ENCODE measurements around the gene MXRA8.

Gene MXRA8

GRCh38 chr1:1361233-1361981 is 3.1 kb upstream of the MXRA8 start:
- Histone ChIP-seq H3K4me3 (ENCODE audit: low read length) (no peak overlapping the region), H3K27me3 (ENCODE audit: insufficient read depth, low read length) (no peaks in the 10 kb centered on the region), H3K27ac (ENCODE audit: low read length) (no peak overlapping the region), H3K9me3 (ENCODE audit: insufficient read depth, low read depth, low read length) (peaks cover 8% of the 10 kb centered on the region), H3K36me3 (ENCODE audit: insufficient read depth, low read depth, low read length) (no peaks in the 10 kb centered on the region), H3K9ac (ENCODE audit: low read depth, low read length) (no peak overlapping the region), H3K4me1 (ENCODE audit: insufficient read depth, low read length) (peaks cover 16% of the 10 kb centered on the region)

GRCh38 chr1:1360506-1361169 is 2.3 kb upstream of the MXRA8 start:
- no peak overlapping the region for H3K27ac ChIP-seq (ENCODE audit: low read length)

GRCh38 chr1:1359664-1360468 is 1.5 kb upstream of the MXRA8 start:
- H3K9ac ChIP-seq (ENCODE audit: low read depth, low read length) = no peak overlapping the region
- no peak overlapping the region for H3K27ac ChIP-seq (ENCODE audit: low read length)
- H3K36me3 ChIP-seq (ENCODE audit: insufficient read depth, low read depth, low read length) = no peaks in the 10 kb centered on the region
- peaks cover 16% of the 10 kb centered on the region for H3K4me1 ChIP-seq (ENCODE audit: insufficient read depth, low read length)
- H3K27me3 ChIP-seq (ENCODE audit: insufficient read depth, low read length) = peaks cover 2% of the 10 kb centered on the region
- no peak overlapping the region for H3K4me3 ChIP-seq (ENCODE audit: low read length)
- H3K9me3 ChIP-seq (ENCODE audit: insufficient read depth, low read depth, low read length) = no peaks in the 10 kb centered on the region

More at GRCh38 chr1:1360506-1361169, 2.3 kb upstream of the MXRA8 start:
- Histone ChIP-seq H3K27me3 (ENCODE audit: insufficient read depth, low read length) (no peaks in the 10 kb centered on the region), H3K36me3 (ENCODE audit: insufficient read depth, low read depth, low read length) (no peaks in the 10 kb centered on the region), H3K4me3 (ENCODE audit: low read length) (no peak overlapping the region), H3K9me3 (ENCODE audit: insufficient read depth, low read depth, low read length) (no peaks in the 10 kb centered on the region), H3K4me1 (ENCODE audit: insufficient read depth, low read length) (peaks cover 16% of the 10 kb centered on the region), H3K9ac (ENCODE audit: low read depth, low read length) (no peak overlapping the region)

- Histone ChIP-seq H3K9me3 (ENCODE audit: insufficient read depth, low read depth, low read length) (no peaks in the 10 kb centered on the region), H3K36me3 (ENCODE audit: insufficient read depth, low read depth, low read length) (no peaks in the 10 kb centered on the region), H3K27ac (ENCODE audit: low read length) (no peak overlapping the region), H3K4me3 (ENCODE audit: low read length) (no peak overlapping the region), H3K27me3 (ENCODE audit: insufficient read depth, low read length) (peaks cover 7% of the 10 kb centered on the region), H3K4me1 (ENCODE audit: insufficient read depth, low read length) (peaks cover 16% of the 10 kb centered on the region), H3K9ac (ENCODE audit: low read depth, low read length) (no peak overlapping the region)
Observed at GRCh38 chr1:1359308-1359663, 931 bp upstream of the MXRA8 start.

- H3K36me3 ChIP-seq (ENCODE audit: insufficient read depth, low read depth, low read length) = no peaks in the 10 kb centered on the region
- H3K4me1 ChIP-seq (ENCODE audit: insufficient read depth, low read length) = peaks cover 17% of the 10 kb centered on the region
- peak overlapping the region; percentile 54; the same call in 1 of the 2 replicates for H3K4me3 ChIP-seq (ENCODE audit: low read length)
- H3K9me3 ChIP-seq (ENCODE audit: insufficient read depth, low read depth, low read length) = no peaks in the 10 kb centered on the region
- H3K27ac ChIP-seq (ENCODE audit: low read length) = no peak overlapping the region
- H3K27me3 ChIP-seq (ENCODE audit: insufficient read depth, low read length) = peaks cover 20% of the 10 kb centered on the region
- peak overlapping the region; percentile 67; the same call in 1 of the 2 replicates for H3K9ac ChIP-seq (ENCODE audit: low read depth, low read length)
Observed at GRCh38 chr1:1357871-1358432, 403 bp downstream of the MXRA8 start.

- Histone ChIP-seq H3K4me1 (ENCODE audit: insufficient read depth, low read length) (peaks cover 17% of the 10 kb centered on the region), H3K27ac (ENCODE audit: low read length) (no peak overlapping the region), H3K9me3 (ENCODE audit: insufficient read depth, low read depth, low read length) (no peaks in the 10 kb centered on the region), H3K4me3 (ENCODE audit: low read length) (no peak overlapping the region), H3K9ac (ENCODE audit: low read depth, low read length) (no peak overlapping the region), H3K36me3 (ENCODE audit: insufficient read depth, low read depth, low read length) (no peaks in the 10 kb centered on the region), H3K27me3 (ENCODE audit: insufficient read depth, low read length) (peaks cover 22% of the 10 kb centered on the region)
Observed at GRCh38 chr1:1356796-1357401, 1.5 kb downstream of the MXRA8 start.

DNA sequence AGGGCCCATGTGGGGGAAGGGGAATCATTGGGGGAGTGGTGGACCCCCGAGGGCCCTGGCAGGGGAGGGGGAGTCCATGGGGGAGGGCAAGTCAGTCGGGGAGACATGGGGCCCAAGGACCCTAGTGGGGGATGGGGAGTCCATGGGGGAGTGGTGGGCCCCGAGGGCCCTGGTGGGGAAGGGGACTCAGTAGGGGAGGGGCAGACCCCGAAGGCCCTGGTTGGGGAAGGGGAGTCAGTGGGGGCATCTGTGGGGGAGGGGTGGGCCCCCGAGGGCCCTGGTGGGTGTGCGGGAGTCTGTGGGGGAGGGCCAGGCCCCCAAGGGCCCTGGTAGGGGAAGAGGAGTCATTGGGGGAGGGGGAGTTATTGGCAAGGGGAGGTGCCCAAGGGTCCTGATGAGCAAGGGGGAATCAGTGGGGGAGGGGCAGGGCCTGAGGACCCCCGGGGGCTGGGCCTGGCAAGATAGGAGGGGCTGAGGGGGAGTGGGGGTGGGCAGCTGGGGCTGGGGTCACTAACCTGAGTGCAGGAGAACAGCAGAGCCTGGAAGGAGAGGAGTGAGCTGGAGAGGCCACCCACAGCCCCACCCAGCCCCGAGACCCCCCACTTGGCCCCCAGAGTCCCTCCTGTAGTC is 2.1 kb downstream of the MXRA8 start:
- Histone ChIP-seq H3K4me1 (ENCODE audit: insufficient read depth, low read length) (peaks cover 16% of the 10 kb centered on the region), H3K9me3 (ENCODE audit: insufficient read depth, low read depth, low read length) (no peaks in the 10 kb centered on the region), H3K4me3 (ENCODE audit: low read length) (no peak overlapping the region)

DNA sequence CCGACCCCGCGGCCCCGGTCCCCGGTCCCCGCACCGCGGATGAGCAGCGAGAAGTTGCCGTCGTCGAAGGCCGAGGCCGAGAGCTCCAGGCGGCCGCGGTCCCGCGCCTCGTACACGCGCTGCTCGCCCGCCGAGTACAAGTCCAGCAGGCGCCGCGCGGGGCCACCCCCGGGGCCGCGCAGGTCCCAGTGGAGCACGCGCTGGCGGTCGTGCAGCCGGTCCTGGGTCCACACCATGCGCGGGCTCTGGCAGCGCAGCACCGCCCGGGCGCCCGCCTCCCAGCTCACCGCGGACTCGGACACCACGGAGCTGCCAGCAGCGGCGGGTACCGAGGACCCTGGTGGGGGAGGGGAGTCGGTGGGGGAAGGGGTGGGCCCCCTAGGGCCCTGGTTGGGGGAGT is 2.9 kb downstream of the MXRA8 start:
- Histone ChIP-seq H3K9ac (ENCODE audit: low read depth, low read length) (no peak overlapping the region), H3K4me1 (ENCODE audit: insufficient read depth, low read length) (peaks cover 12% of the 10 kb centered on the region; the same call in 1 of the 2 replicates), H3K27ac (ENCODE audit: low read length) (no peak overlapping the region), H3K4me3 (ENCODE audit: low read length) (no peak overlapping the region), H3K36me3 (ENCODE audit: insufficient read depth, low read depth, low read length) (no peaks in the 10 kb centered on the region), H3K9me3 (ENCODE audit: insufficient read depth, low read depth, low read length) (no peaks in the 10 kb centered on the region), H3K27me3 (ENCODE audit: insufficient read depth, low read length) (peaks cover 22% of the 10 kb centered on the region)

More for the DNA sequence above, 2.1 kb downstream of the MXRA8 start:
- Histone ChIP-seq H3K9ac (ENCODE audit: low read depth, low read length) (no peak overlapping the region), H3K27me3 (ENCODE audit: insufficient read depth, low read length) (peaks cover 22% of the 10 kb centered on the region), H3K36me3 (ENCODE audit: insufficient read depth, low read depth, low read length) (no peaks in the 10 kb centered on the region), H3K27ac (ENCODE audit: low read length) (no peak overlapping the region)

- Histone ChIP-seq H3K4me1 (ENCODE audit: insufficient read depth, low read length) (peaks cover 12% of the 10 kb centered on the region; the same call in 1 of the 2 replicates), H3K27ac (ENCODE audit: low read length) (no peak overlapping the region), H3K4me3 (ENCODE audit: low read length) (peak overlapping the region; percentile 59; the same call in 1 of the 2 replicates), H3K9ac (ENCODE audit: low read depth, low read length) (peak overlapping the region; percentile 63; the same call in 1 of the 2 replicates), H3K36me3 (ENCODE audit: insufficient read depth, low read depth, low read length) (no peaks in the 10 kb centered on the region), H3K27me3 (ENCODE audit: insufficient read depth, low read length) (peaks cover 22% of the 10 kb centered on the region), H3K9me3 (ENCODE audit: insufficient read depth, low read depth, low read length) (no peaks in the 10 kb centered on the region)
Observed at GRCh38 chr1:1354271-1355247, 3.8 kb downstream of the MXRA8 start.

Measured in iPS-20b (cell line).